Heart right ventricle (tissue), 16 donors: ENCODE data around the gene CATSPERD. TPM values are rescaled to one million over a fixed set of nuclear protein-coding genes. Genes with fewer than 3 reads are reported as not detected.

ENCODE experiments used
- ATAC-seq, 8 donors: fragments of 200-7000 bp; cut with Tn5 transposase; one replicate each; pipeline ENCODE4 v1.9.1; 2020; ENCODE audit warnings: mild to moderate bottlenecking in 8 of 8, moderate library complexity in 8 of 8, moderate number of reproducible peaks in 1 of 8
- DNase-seq, 2 donors: peaks; one replicate each; pipeline ENCODE4 v3.0.0-alpha.2; 2020
- H3K27ac ChIP-seq, 10 donors: fragments of 200-600 bp; sonication (generic) in 2 of 10; one replicate each; pipeline versions ENCODE4 v1.5.0 to v1.8.0; 2020 to 2022; ENCODE audit warnings: mild to moderate bottlenecking in 3 of 10
- H3K27me3 ChIP-seq, 7 donors: fragments of 200-600 bp; one replicate each; pipeline ENCODE4 v1.8.0; 2021 to 2022; ENCODE audit warnings: mild to moderate bottlenecking in 2 of 7
- H3K36me3 ChIP-seq, 9 donors: fragments of 200-600 bp; sonication (generic) in 1 of 9; one replicate each; pipeline versions ENCODE4 v1.5.0 to v1.8.0; 2020 to 2022; ENCODE audit warnings: mild to moderate bottlenecking in 2 of 9
- H3K4me1 ChIP-seq, 9 donors: fragments of 200-600 bp; sonication (generic) in 1 of 9; one replicate each; pipeline versions ENCODE4 v1.5.0 to v1.8.0; 2020 to 2022; ENCODE audit warnings: mild to moderate bottlenecking in 4 of 9
- H3K4me3 ChIP-seq, 10 donors: fragments of 200-600 bp; sonication (generic) in 2 of 10; one replicate each; pipeline versions ENCODE4 v1.5.0 to v1.8.0; 2020 to 2022; ENCODE audit warnings: mild to moderate bottlenecking in 7 of 10, moderate library complexity in 2 of 10
- H3K9me3 ChIP-seq, 11 donors: fragments of 200-600 bp in 10 of 11; sonication (generic) in 2 of 11; one replicate each; pipeline versions ENCODE4 v1.5.0 to v1.8.0; 2013 to 2022; ENCODE audit warnings: mild to moderate bottlenecking in 2 of 11, control low read depth in 1 of 11, moderate library complexity in 1 of 11
- CTCF ChIP-seq, 9 donors: fragments of 200-600 bp; sonication (generic) in 2 of 9; IDR thresholded peaks; one replicate each; pipeline versions ENCODE4 v1.5.0 to v1.8.0; 2021 to 2022; ENCODE audit warnings: antibody characterized with exemption in 9 of 9, mild to moderate bottlenecking in 5 of 9, moderate library complexity in 1 of 9
- WGBS, 2 donors: extraction: QIAGEN DNeasy Blood & Tissue Kit; methylation state at CpG; one replicate each; pipeline ENCODE4 v1.1.7; 2013; ENCODE audit warnings: inconsistent platforms in 1 of 2; 5-methylcytosine and 5-hydroxymethylcytosine counted together
- intact Hi-C, 10 donors: fragments of 100-400 bp; cut with DNase I; formaldehyde crosslinking; loops; one replicate each; pipeline versions ENCODE4 v1.11.1 to v1.14.2; 2022
- polyA plus RNA-seq, 2 donors: library from polyadenylated mRNA; stranded (reverse); fragments of 200-250 nt; gene quantifications; one replicate each; pipeline ENCODE4 v1.2.3, GENCODE V29; 2013
- total RNA-seq, 10 donors: library from RNA; stranded (reverse); fragmentation: NEBNext Ultra II Directional in 3 of 10; extraction: Animal tissue kit (Norgen Biotek cat#: 25700) in 3 of 10; gene quantifications; one replicate each; pipeline versions ENCODE4 v1.2.1 to v1.2.4, GENCODE V29; 2021 to 2023
- donor health status: Arrhythmogenic right ventricular cardiomyopathy.
- donor health status: ischemic (EF 13 %, LVEDD 7.1; RV severe dilation, severe dysfunction).
- donor health status: healthy with polysubstance abuse.
- donor health status: DM: no; HTN: yes; CAD: no.
- donor health status: DM: no; HTN: no; CAD: no.
- donor health status: ischemic (EF 25% LVEDD 6.9; RV normal size, moderate dysfunction).
- donor health status: ischemic (EF 25% LVEDD 5.7; RV mildly dilated, moderate dysfunction).
- donor health status: healthy.
- donor health status: DM: yes; HTN: yes; CAD: no.
- donor health status: Ischemic cardiomyopathy.
- donor health status: ischemic (EF 35%, LVEDD 5.7; RV mildly dilated, moderate dysfunction).
- donor health status: nonischemic (EF 11% LVEDD 7.7; RV severe dilation, severe dysfunction).
- donor health status: DM: yes; HTN: yes; CAD: no.
- donor health status: PGD.
- donor health status: ischemic (EF 29% LVEDD 5.4; RV normal size, mild dysfunction).
- donor health status: nonischemic (EF 23%, LVEDD 6.1; RV moderate dilation, normal function).

The CATSPERD gene
- total and polyA plus RNA-seq, 12 donors = not detected

GRCh38 chr19:5825178-5825577 is 104.7 kb downstream of the CATSPERD start:
- Histone ChIP-seq H3K4me3 (no peak overlapping the region), H3K4me1 (peaks cover 0 to 25% (median 3%) of the 10 kb centered on the region in 9 donors), H3K27ac (no peak overlapping the region), H3K9me3 (no peaks in the 10 kb centered on the region), H3K27me3 (peaks cover 0 to 34% (median 24%) of the 10 kb centered on the region in 7 donors), H3K36me3 (no peaks in the 10 kb centered on the region)
- WGBS, 2 donors = 91% methylated on average over 21 of the region's 21 CpGs
- TF ChIP-seq CTCF (IDR thresholded peaks at IDR 0.05) = no peak
- intact Hi-C loops = loop anchor here in 3 of 10 donors (5.0 kb wide), 2 partner anchors 57 to 67 kb away; no protein-coding TSS in a partner anchor
- ATAC-seq (no peak), DNase-seq (no peak)

GRCh38 chr19:5826531-5827341 is 106.3 kb downstream of the CATSPERD start:
- intact Hi-C loops = loop anchor here in 3 of 10 donors (5.0 kb wide), 2 partner anchors 56 to 66 kb away; no protein-coding TSS in a partner anchor
- ATAC-seq = peak in 7 of 8 donors; percentile 8 to 41 (median 28)
- H3K27ac ChIP-seq = peak overlapping the region in 8 of 10 donors; percentile 26 to 80 (median 68)
- WGBS, 2 donors = 17 to 19% methylated on average over 24 of the region's 24 CpGs
- no peaks in the 10 kb centered on the region for H3K9me3 ChIP-seq
- peaks cover 0 to 39% (median 27%) of the 10 kb centered on the region in 7 donors for H3K27me3 ChIP-seq
- peak; percentile 70 to 71 for DNase-seq
- peak in 3 of 9 donors; percentile 41 to 45 (median 43) for TF ChIP-seq CTCF (IDR thresholded peaks at IDR 0.05)
- no peaks in the 10 kb centered on the region for H3K36me3 ChIP-seq
- peak overlapping the region in 2 of 10 donors; percentile 38 to 63 for H3K4me3 ChIP-seq
- H3K4me1 ChIP-seq = peaks cover 0 to 25% (median 3%) of the 10 kb centered on the region in 9 donors

GRCh38 chr19:5827342-5827890 is 107.0 kb downstream of the CATSPERD start:
- H3K4me3 ChIP-seq = peak overlapping the region in 7 of 10 donors; percentile 28 to 63 (median 46)
- DNase-seq (no peak), ATAC-seq (peak in 1 of 8 donors; percentile 2)
- peak overlapping the region in 7 of 10 donors; percentile 47 to 80 (median 70) for H3K27ac ChIP-seq
- H3K4me1 ChIP-seq = peaks cover 0 to 25% (median 3%) of the 10 kb centered on the region in 9 donors
- intact Hi-C loops = loop anchor here in 3 of 10 donors (5.0 kb wide), 2 partner anchors 55 to 65 kb away; no protein-coding TSS in a partner anchor
- H3K9me3 ChIP-seq = no peaks in the 10 kb centered on the region
- peaks cover 0 to 39% (median 27%) of the 10 kb centered on the region in 7 donors for H3K27me3 ChIP-seq
- no peaks in the 10 kb centered on the region for H3K36me3 ChIP-seq
- WGBS, 2 donors = 18% methylated on average over 35 to 37 of the region's 37 CpGs
- no peak for TF ChIP-seq CTCF (IDR thresholded peaks at IDR 0.05)
